OCI-M1 (cell line): ENCODE measurements around the gene OLIG2.
A peak's percentile ranks its signal among the peaks of the same experiment; 100 is the strongest.

ENCODE experiments used
- DNase-seq: peaks from one replicate; lab custom pipeline; 2025; lab: John Stamatoyannopoulos, UW

The OLIG2 gene

GRCh38 chr21:33064623-33065390 lies 39.1 kb downstream of the OLIG2 start:
- DNase-seq, result peak; percentile 13

- no peak for DNase-seq
Measured at GRCh38 chr21:33067043-33067442, 41.3 kb downstream of the OLIG2 start.

GRCh38 chr21:33067457-33067856 lies 41.7 kb downstream of the OLIG2 start:
- DNase-seq, result peak; percentile 69

- DNase-seq, result no peak
Measured at GRCh38 chr21:33069243-33069642, 43.5 kb downstream of the OLIG2 start.

GRCh38 chr21:33069645-33069993 lies 43.9 kb downstream of the OLIG2 start:
- no peak for DNase-seq

- no peak for DNase-seq
Measured at GRCh38 chr21:33069994-33070743, 44.4 kb downstream of the OLIG2 start, which contains the start of gene OLIG1. Gene OLIG1, plus strand, starts transcription at chr21:33070141. Its CDS starts 106 bp downstream, at chr21:33070247.

GRCh38 chr21:33070744-33070997 lies 44.9 kb downstream of the OLIG2 start:
- DNase-seq, result no peak

- no peak for DNase-seq
Measured at GRCh38 chr21:33070998-33071769, 45.4 kb downstream of the OLIG2 start.

- no peak for DNase-seq
Measured at GRCh38 chr21:33071770-33072306, 46.1 kb downstream of the OLIG2 start.

GRCh38 chr21:33073636-33074035 lies 47.9 kb downstream of the OLIG2 start:
- no peak for DNase-seq

GRCh38 chr21:33075128-33075527 lies 49.4 kb downstream of the OLIG2 start:
- no peak for DNase-seq

- no peak for DNase-seq
Measured at GRCh38 chr21:33075596-33076195, 50.0 kb downstream of the OLIG2 start.

- no peak for DNase-seq
Measured at GRCh38 chr21:33076600-33077329, 51.0 kb downstream of the OLIG2 start.
